Muscle layer of colon (tissue), 2 donors: ENCODE data around the gene PSMD11.

ENCODE experiments used
- H3K27ac ChIP-seq: one replicate; pipeline ENCODE4 v1.7.0; 2013; ENCODE audit warnings: low read depth, mild to moderate bottlenecking, low read length, moderate library complexity
- H3K27me3 ChIP-seq, 2 donors: one replicate each; pipeline ENCODE4 v1.7.0; 2013; ENCODE audit warnings: low read length in 2 of 2, mild to moderate bottlenecking in 2 of 2; ENCODE audit not compliant: insufficient read depth in 2 of 2, control insufficient read depth in 1 of 2
- H3K36me3 ChIP-seq: one replicate; pipeline ENCODE4 v1.7.0; 2013; ENCODE audit warnings: mild to moderate bottlenecking, low read length; ENCODE audit not compliant: insufficient read depth
- H3K4me1 ChIP-seq: one replicate; pipeline ENCODE4 v1.7.0; 2013; ENCODE audit warnings: mild to moderate bottlenecking, low read length; ENCODE audit not compliant: insufficient read depth
- H3K4me3 ChIP-seq, 2 donors: one replicate each; pipeline ENCODE4 v1.7.0; 2013; ENCODE audit warnings: low read length in 2 of 2, low read depth in 1 of 2, mild to moderate bottlenecking in 1 of 2, moderate library complexity in 1 of 2
- H3K9ac ChIP-seq: one replicate; pipeline ENCODE4 v1.7.0; 2013; ENCODE audit warnings: low read length
- H3K9me3 ChIP-seq: one replicate; pipeline ENCODE4 v1.7.0; 2013; ENCODE audit warnings: mild to moderate bottlenecking, low read length
- donor health status: abdominal sarcoma.
- donor health status: Adenocarcinoma of cecum.

PSMD11 gene

GRCh38 chr17:32492648-32493289 is 48.5 kb downstream of the PSMD11 start:
- Histone ChIP-seq H3K4me1 (peaks cover 6% of the 10 kb centered on the region), H3K27me3 (no peaks in the 10 kb centered on the region)

GRCh38 chr17:32493571-32493970 is 49.3 kb downstream of the PSMD11 start:
- Histone ChIP-seq H3K4me3 (no peak overlapping the region), H3K27me3 (no peaks in the 10 kb centered on the region), H3K36me3 (no peaks in the 10 kb centered on the region), H3K9me3 (no peaks in the 10 kb centered on the region), H3K4me1 (peaks cover 6% of the 10 kb centered on the region), H3K9ac (no peak overlapping the region), H3K27ac (no peak overlapping the region)

More at GRCh38 chr17:32492648-32493289, 48.5 kb downstream of the PSMD11 start:
- Histone ChIP-seq H3K4me3 (no peak overlapping the region), H3K27ac (no peak overlapping the region), H3K36me3 (no peaks in the 10 kb centered on the region), H3K9me3 (no peaks in the 10 kb centered on the region), H3K9ac (no peak overlapping the region)

GRCh38 chr17:32493976-32494513 is 49.7 kb downstream of the PSMD11 start:
- Histone ChIP-seq H3K36me3 (no peaks in the 10 kb centered on the region), H3K27me3 (no peaks in the 10 kb centered on the region), H3K9me3 (no peaks in the 10 kb centered on the region), H3K9ac (no peak overlapping the region), H3K4me3 (no peak overlapping the region), H3K27ac (no peak overlapping the region), H3K4me1 (peaks cover 6% of the 10 kb centered on the region)

GRCh38 chr17:32494621-32495358 is 50.5 kb downstream of the PSMD11 start:
- H3K27ac ChIP-seq, result no peak overlapping the region
- no peak overlapping the region for H3K9ac ChIP-seq
- H3K4me3 ChIP-seq, result no peak overlapping the region
- no peaks in the 10 kb centered on the region for H3K36me3 ChIP-seq
- H3K4me1 ChIP-seq, result peaks cover 6% of the 10 kb centered on the region
- H3K27me3 ChIP-seq, result no peaks in the 10 kb centered on the region
- H3K9me3 ChIP-seq, result no peaks in the 10 kb centered on the region

- Histone ChIP-seq H3K9me3 (no peaks in the 10 kb centered on the region), H3K27me3 (no peaks in the 10 kb centered on the region), H3K9ac (no peak overlapping the region), H3K4me1 (peaks cover 6% of the 10 kb centered on the region), H3K27ac (no peak overlapping the region), H3K36me3 (no peaks in the 10 kb centered on the region), H3K4me3 (peak overlapping the region in 1 of 2 donors; percentile 27)
Measured at GRCh38 chr17:32495359-32496231, 51.3 kb downstream of the PSMD11 start.

- Histone ChIP-seq H3K4me1 (peaks cover 6% of the 10 kb centered on the region), H3K27ac (no peak overlapping the region), H3K4me3 (no peak overlapping the region), H3K9me3 (no peaks in the 10 kb centered on the region), H3K27me3 (no peaks in the 10 kb centered on the region), H3K36me3 (no peaks in the 10 kb centered on the region), H3K9ac (no peak overlapping the region)
Measured at GRCh38 chr17:32496395-32497073, 52.2 kb downstream of the PSMD11 start.

GRCh38 chr17:32497431-32498205 is 53.3 kb downstream of the PSMD11 start:
- H3K9me3 ChIP-seq, result no peaks in the 10 kb centered on the region
- H3K9ac ChIP-seq, result no peak overlapping the region
- H3K4me1 ChIP-seq, result peaks cover 6% of the 10 kb centered on the region
- H3K27me3 ChIP-seq, result no peaks in the 10 kb centered on the region
- H3K36me3 ChIP-seq, result no peaks in the 10 kb centered on the region
- no peak overlapping the region for H3K4me3 ChIP-seq
- H3K27ac ChIP-seq, result no peak overlapping the region

- Histone ChIP-seq H3K27ac (no peak overlapping the region), H3K9ac (no peak overlapping the region), H3K4me1 (peaks cover 6% of the 10 kb centered on the region), H3K36me3 (no peaks in the 10 kb centered on the region), H3K9me3 (no peaks in the 10 kb centered on the region), H3K27me3 (no peaks in the 10 kb centered on the region), H3K4me3 (no peak overlapping the region)
Measured at GRCh38 chr17:32498391-32498790, 54.1 kb downstream of the PSMD11 start.

GRCh38 chr17:32502013-32502412 is 57.7 kb downstream of the PSMD11 start:
- H3K4me1 ChIP-seq, result no peaks in the 10 kb centered on the region
- no peak overlapping the region for H3K4me3 ChIP-seq
- H3K9me3 ChIP-seq, result no peaks in the 10 kb centered on the region
- H3K27me3 ChIP-seq, result no peaks in the 10 kb centered on the region
- H3K27ac ChIP-seq, result no peak overlapping the region
- no peak overlapping the region for H3K9ac ChIP-seq
- no peaks in the 10 kb centered on the region for H3K36me3 ChIP-seq

- H3K9ac ChIP-seq, result no peak overlapping the region
- no peaks in the 10 kb centered on the region for H3K27me3 ChIP-seq
- H3K36me3 ChIP-seq, result no peaks in the 10 kb centered on the region
- no peak overlapping the region for H3K27ac ChIP-seq
- H3K9me3 ChIP-seq, result no peaks in the 10 kb centered on the region
- no peaks in the 10 kb centered on the region for H3K4me1 ChIP-seq
- H3K4me3 ChIP-seq, result no peak overlapping the region
Measured at GRCh38 chr17:32502710-32503109, 58.4 kb downstream of the PSMD11 start.
